DOHH2 (cell line): ENCODE data around the gene UBE2L6.

Experiments used
- H3F3A ChIP-seq: fragments of 200-600 bp; sonication (generic), shearing (Covaris generic); 2 replicates; pipeline ENCODE4 v1.6.0; 2016; ENCODE audit warnings: antibody characterized with exemption, mild to moderate bottlenecking; ENCODE audit not compliant: control insufficient read depth, insufficient read depth
- H3K27ac ChIP-seq: fragments of 200-600 bp; sonication (generic); 2 replicates; pipeline ENCODE4 v1.5.1; 2014; ENCODE audit warnings: low read depth, mild to moderate bottlenecking, low read length, moderate library complexity
- H3K27me3 ChIP-seq: fragments of 200-600 bp; sonication (generic); 2 replicates; pipeline ENCODE4 v1.6.1; 2014; ENCODE audit warnings: mild to moderate bottlenecking, low read length, mixed read lengths; ENCODE audit not compliant: control insufficient read depth
- H3K36me3 ChIP-seq: fragments of 200-600 bp; sonication (generic); 2 replicates; pipeline ENCODE4 v1.6.1; 2014; ENCODE audit warnings: mild to moderate bottlenecking, low read length, moderate library complexity, mixed read lengths; ENCODE audit not compliant: control insufficient read depth
- H3K4me1 ChIP-seq: fragments of 200-600 bp; sonication (generic); 2 replicates; pipeline ENCODE4 v1.6.1; 2014; ENCODE audit warnings: mild to moderate bottlenecking, low read length, mixed read lengths; ENCODE audit not compliant: control insufficient read depth
- H3K4me2 ChIP-seq: fragments of 200-600 bp; sonication (generic); 2 replicates; pipeline ENCODE4 v1.6.0; 2014; ENCODE audit warnings: mild to moderate bottlenecking, low read length, moderate library complexity
- H3K4me3 ChIP-seq: fragments of 200-600 bp; sonication (generic); 2 replicates; pipeline ENCODE4 v1.5.1; 2014; ENCODE audit warnings: mild to moderate bottlenecking, low read length, mixed read lengths
- H3K79me2 ChIP-seq: fragments of 200-600 bp; sonication (generic); 2 replicates; pipeline ENCODE4 v1.6.1; 2014; ENCODE audit warnings: mild to moderate bottlenecking, low read length, mixed read lengths; ENCODE audit not compliant: control insufficient read depth
- H3K9me2 ChIP-seq: fragments of 200-600 bp; sonication (generic); replicated peaks from 2 replicates; pipeline ENCODE4 v1.6.1; 2014; ENCODE audit warnings: mild to moderate bottlenecking, low read length, mixed read lengths; ENCODE audit not compliant: control insufficient read depth
- H3K9me3 ChIP-seq: fragments of 200-600 bp; sonication (generic); 2 replicates; pipeline ENCODE4 v1.6.1; 2014; ENCODE audit warnings: antibody characterized with exemption, low read length, mixed read lengths; ENCODE audit not compliant: control insufficient read depth, insufficient read depth
- H4K20me1 ChIP-seq: fragments of 200-600 bp; sonication (generic); 2 replicates; pipeline ENCODE4 v1.6.0; 2014; ENCODE audit warnings: low read depth, mild to moderate bottlenecking, antibody characterized with exemption, low read length, moderate library complexity; ENCODE audit not compliant: control insufficient read depth, insufficient read depth
- EZH2phosphoT487 ChIP-seq: fragments of 200-600 bp; sonication (generic); IDR thresholded peaks from 2 replicates; pipeline ENCODE4 v1.6.1; 2017; ENCODE audit warnings: borderline replicate concordance, mild to moderate bottlenecking, antibody characterized with exemption, low read length, moderate library complexity, mixed read lengths
- TF ChIP-seq, protein P1 (sequence below): fragments of 200-600 bp; sonication (generic); IDR thresholded peaks from one replicate; pipeline ENCODE4 v1.5.1; 2014; ENCODE audit warnings: antibody characterized with exemption, mild to moderate bottlenecking, low read depth, low read length; ENCODE audit not compliant: poor library complexity, severe bottlenecking

Gene UBE2L6

DNA sequence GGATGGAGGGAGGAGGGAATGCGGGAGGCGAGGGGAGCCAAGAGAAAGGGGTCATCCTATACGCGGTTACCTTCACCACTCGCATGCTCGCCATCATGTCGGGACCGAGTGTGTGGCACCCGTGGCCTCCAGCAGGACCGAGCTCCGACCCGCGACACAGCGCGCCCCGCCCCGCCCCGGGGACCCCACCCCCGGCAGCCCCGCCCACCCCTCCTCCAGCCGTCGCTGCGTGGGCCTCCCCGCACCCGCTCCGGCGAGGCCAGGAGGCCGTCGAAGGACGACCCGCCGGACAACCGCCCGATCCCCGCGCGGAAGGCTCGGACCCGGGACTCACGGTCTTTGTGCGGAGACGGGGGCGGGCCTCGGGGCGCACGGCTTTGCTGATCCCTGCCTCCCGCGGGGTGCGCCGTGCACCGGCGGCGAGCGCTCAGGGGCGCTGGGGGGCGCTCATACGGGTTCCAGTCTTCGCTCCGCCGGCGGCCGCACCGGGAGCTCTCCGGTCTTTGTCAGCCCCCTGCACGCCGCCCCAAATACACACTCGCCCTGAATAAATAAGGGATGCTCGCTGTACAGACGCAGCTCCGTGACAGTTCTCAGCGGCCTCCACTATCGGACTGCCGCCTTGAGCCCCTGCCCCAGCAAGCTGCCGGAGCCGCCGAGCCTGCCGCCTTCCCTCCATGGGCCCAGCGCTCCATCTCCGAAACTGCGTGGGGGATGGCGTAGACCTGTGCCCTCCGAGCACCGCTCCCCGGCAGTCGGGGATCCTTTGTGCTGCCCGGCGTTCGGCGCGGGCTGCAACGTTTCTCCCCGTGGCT is at the start of gene UBE2L6:
UBE2L6 (minus strand) TSS at position 158 of the 815 bp plus-strand sequence; CDS start at position 97, 61 bp downstream.
- no peaks in the 10 kb centered on the region for H3K9me2 ChIP-seq
- TF ChIP-seq, protein P1, sequence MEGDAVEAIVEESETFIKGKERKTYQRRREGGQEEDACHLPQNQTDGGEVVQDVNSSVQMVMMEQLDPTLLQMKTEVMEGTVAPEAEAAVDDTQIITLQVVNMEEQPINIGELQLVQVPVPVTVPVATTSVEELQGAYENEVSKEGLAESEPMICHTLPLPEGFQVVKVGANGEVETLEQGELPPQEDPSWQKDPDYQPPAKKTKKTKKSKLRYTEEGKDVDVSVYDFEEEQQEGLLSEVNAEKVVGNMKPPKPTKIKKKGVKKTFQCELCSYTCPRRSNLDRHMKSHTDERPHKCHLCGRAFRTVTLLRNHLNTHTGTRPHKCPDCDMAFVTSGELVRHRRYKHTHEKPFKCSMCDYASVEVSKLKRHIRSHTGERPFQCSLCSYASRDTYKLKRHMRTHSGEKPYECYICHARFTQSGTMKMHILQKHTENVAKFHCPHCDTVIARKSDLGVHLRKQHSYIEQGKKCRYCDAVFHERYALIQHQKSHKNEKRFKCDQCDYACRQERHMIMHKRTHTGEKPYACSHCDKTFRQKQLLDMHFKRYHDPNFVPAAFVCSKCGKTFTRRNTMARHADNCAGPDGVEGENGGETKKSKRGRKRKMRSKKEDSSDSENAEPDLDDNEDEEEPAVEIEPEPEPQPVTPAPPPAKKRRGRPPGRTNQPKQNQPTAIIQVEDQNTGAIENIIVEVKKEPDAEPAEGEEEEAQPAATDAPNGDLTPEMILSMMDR = peak; percentile 93
- TF ChIP-seq EZH2phosphoT487 = no peak
- H3K4me3 ChIP-seq = peak within 1 kb of the TSS; percentile 84
- peaks cover 5% of the 10 kb centered on the region for H3K27me3 ChIP-seq
- H4K20me1 ChIP-seq = no peaks in the 10 kb centered on the region
- H3K79me2 ChIP-seq = no peaks in the 10 kb centered on the region
- peaks cover 16% of the 10 kb centered on the region for H3K4me1 ChIP-seq
- H3K36me3 ChIP-seq = no peaks in the 10 kb centered on the region
- no peak within 1 kb of the TSS for H3K27ac ChIP-seq
- H3F3A ChIP-seq = no peaks in the 10 kb centered on the region
- H3K4me2 ChIP-seq = peak within 1 kb of the TSS; percentile 97
- no peaks in the 10 kb centered on the region for H3K9me3 ChIP-seq

DNA sequence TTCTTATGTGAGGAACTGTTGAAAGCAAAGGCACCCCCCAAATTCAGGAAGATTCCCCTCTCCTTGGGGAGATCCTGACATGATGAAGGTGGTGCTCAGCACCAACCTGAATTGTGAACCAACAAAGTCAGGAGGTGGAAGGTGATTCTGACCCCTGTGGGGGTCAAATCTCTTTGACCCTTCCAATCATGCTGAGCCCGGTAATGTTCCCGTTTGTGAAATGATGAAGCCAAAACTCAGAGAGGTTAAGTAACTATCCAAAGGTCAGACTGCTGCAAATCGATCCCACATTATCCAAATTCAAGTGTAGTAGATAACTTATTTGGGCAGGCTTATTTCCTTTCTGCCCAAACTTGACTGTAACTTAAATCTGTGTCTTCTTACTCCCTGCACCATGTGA is 49.1 kb upstream of the UBE2L6 start:
- Histone ChIP-seq H3F3A (no peaks in the 10 kb centered on the region), H3K27me3 (peaks cover 8% of the 10 kb centered on the region), H3K9me2 (no peaks in the 10 kb centered on the region), H3K4me3 (no peak overlapping the region), H3K4me2 (no peak overlapping the region), H4K20me1 (no peaks in the 10 kb centered on the region), H3K27ac (no peak overlapping the region), H3K36me3 (no peaks in the 10 kb centered on the region), H3K9me3 (peaks cover 13% of the 10 kb centered on the region), H3K4me1 (no peaks in the 10 kb centered on the region), H3K79me2 (no peaks in the 10 kb centered on the region)
- TF ChIP-seq EZH2phosphoT487 = no peak
- TF ChIP-seq, protein P1 = no peak

DNA sequence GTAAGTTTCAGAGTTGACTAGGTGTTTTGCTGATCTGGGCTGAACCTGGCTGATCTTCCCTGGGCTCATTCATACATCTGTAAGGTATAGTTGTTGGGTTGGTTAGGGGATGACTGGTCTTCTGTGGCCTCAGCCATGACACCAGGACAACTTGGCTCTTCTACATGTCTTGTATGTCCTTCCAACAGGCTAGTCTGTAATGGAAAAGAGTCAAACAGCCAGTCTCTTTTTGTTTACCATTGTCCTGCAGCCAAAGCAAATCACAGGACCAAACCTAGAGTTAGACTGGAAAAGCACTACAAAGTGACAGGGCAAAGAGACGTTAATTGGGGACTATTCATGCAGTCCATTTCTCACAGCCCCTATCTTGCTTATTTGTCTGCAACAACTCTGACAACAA is 47.8 kb upstream of the UBE2L6 start:
- Histone ChIP-seq H3K36me3 (no peaks in the 10 kb centered on the region), H3K9me3 (peaks cover 11% of the 10 kb centered on the region), H3K4me3 (no peak overlapping the region), H3F3A (no peaks in the 10 kb centered on the region), H3K27me3 (peaks cover 11% of the 10 kb centered on the region), H3K4me1 (no peaks in the 10 kb centered on the region), H3K79me2 (no peaks in the 10 kb centered on the region), H4K20me1 (no peaks in the 10 kb centered on the region), H3K4me2 (no peak overlapping the region), H3K27ac (no peak overlapping the region), H3K9me2 (no peaks in the 10 kb centered on the region)
- TF ChIP-seq, protein P1 = no peak
- no peak for TF ChIP-seq EZH2phosphoT487
